ENCODE data around the gene SHROOM2.
A peak's percentile ranks its signal among the peaks of the same experiment; 100 is the strongest.

Gene SHROOM2

GRCh38 chrX:9955506-9955905 lies 169.3 kb downstream of the SHROOM2 start:
- DNase-seq = no peak

- DNase-seq = no peak
Measured at GRCh38 chrX:9957743-9958142, 171.5 kb downstream of the SHROOM2 start.

DNA sequence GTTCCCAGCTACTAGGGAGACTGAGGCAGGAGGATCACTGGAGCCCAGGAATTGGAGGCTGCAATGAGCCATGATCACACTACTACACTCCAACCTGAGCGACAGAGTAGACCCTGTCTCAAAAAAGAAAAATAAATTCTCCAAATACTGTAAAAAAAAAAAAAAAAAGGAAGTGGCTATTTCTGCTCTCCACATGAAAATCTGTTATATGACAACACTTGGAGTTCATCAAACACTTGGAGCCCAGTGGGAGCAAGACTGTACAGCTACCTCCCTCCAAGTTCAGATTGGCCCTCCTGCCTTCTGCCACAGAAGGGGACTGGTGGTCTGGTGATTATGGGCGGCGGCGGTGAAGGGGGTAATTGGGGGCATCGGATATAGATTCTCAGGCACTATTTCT lies 172.0 kb downstream of the SHROOM2 start:
- no peak for DNase-seq

GRCh38 chrX:9961750-9962149 lies 175.5 kb downstream of the SHROOM2 start:
- no peak for DNase-seq

- DNase-seq = no peak
Measured at GRCh38 chrX:9966775-9967408, 180.7 kb downstream of the SHROOM2 start, which contains the start of gene CLDN34. Gene CLDN34, plus strand, starts transcription at chrX:9967358. Its CDS starts 0 bp downstream, at chrX:9967358.

DNA sequence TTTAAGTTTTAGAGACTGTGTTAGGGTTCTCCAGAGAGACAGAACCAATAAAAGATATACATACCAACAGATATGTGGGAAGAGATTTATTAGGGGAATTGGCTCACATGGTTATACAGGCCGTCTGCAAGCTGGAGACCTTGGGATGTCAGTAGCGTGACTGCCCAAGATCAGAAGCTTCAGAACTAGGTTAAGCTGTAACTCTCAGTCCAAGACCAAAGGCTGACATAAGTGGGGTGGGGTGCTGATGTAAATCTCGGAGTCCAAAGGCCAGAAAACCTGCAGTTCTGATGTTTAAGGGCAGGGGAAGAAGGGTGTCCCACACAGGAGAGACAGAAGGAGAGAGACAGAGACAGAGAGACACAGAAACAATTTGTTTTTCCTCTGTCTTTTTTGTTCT lies 191.4 kb downstream of the SHROOM2 start:
- DNase-seq = no peak

DNA sequence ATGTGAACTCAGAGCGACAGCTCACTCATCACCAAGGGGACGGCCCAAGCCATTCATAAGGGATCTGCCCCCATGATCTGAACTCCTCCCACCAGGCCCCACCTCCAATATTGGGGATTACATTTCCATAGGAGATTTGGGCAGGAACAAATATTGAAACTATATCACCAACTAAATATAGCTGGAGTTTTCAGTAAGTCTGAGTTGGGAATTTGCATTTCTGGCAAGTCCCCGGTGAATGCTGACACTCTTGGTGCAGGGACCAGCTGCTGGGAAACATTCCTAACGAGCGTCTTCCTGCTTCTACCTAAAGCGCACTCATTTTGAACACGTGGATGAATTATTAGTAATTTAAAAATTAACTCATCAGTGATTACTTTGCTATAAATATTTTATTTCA lies 194.2 kb downstream of the SHROOM2 start:
- no peak for DNase-seq

GRCh38 chrX:9980927-9981326 lies 194.7 kb downstream of the SHROOM2 start:
- DNase-seq = no peak

GRCh38 chrX:9983441-9983840 lies 197.2 kb downstream of the SHROOM2 start:
- DNase-seq = no peak

DNA sequence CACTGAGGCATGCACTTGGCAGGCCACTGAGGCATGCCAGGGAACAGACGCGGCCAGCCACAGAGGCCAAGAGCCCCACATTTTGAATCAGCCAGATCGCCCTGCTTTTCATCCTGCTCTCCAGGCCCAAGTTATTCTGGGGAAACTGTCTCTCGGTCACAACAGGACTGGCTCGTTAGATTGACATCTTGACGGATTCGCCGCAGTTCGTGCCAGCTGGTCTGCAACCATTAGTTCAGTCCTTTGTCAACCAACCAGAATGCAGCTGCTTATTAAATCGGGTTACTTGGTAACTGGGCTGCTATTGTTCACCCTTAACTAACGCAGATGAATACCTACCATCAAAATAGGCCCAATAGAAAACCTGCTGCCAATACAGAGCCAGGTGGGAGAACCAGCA lies 197.6 kb downstream of the SHROOM2 start:
- DNase-seq = no peak

DNA sequence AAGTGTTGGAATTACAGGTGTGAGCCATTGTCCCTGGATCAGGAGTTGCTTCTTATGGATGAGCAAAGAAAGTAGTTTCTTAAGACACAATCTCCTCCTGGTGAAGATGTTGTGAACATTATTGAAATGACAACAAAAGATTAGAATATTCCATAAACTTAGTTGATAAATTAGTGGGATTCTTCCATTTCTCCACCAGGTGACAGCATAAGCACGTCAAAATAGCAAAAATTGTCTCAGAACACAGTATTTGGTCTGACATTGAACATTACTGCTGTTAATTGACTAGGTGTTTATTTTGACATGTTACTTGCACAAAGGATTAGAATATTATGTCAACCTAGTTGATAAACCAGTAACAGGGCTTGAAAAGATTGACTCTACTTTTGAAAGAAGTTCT lies 202.5 kb downstream of the SHROOM2 start:
- peak; percentile 55 for DNase-seq

GRCh38 chrX:9992061-9992460 lies 205.8 kb downstream of the SHROOM2 start:
- no peak for DNase-seq

- no peak for DNase-seq
Measured at GRCh38 chrX:9992724-9993123, 206.5 kb downstream of the SHROOM2 start.

DNA sequence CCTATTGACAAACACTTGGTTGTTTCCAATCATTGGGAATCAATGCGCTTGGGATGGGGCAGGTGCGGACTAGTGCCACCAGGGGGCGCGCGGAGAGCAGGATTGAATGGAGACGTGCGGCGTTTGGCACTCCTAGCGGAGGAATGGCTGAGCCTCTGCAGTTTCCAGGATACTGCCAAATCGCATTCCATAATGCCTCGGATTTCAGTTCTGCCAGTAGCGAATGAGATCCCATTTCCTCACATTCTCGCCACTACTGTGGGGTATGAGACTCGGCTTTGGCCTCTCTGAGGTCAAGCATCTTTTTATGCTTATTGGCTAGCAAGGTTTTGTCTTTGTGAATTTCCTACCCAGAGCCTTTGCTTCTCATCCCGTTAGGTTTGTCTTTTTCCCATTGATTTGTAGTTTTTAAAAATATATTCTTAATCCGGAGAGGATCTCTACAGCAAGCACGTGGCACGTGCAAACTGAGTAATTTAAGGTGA lies 209.7 kb downstream of the SHROOM2 start:
- DNase-seq = peak; percentile 79

DNA sequence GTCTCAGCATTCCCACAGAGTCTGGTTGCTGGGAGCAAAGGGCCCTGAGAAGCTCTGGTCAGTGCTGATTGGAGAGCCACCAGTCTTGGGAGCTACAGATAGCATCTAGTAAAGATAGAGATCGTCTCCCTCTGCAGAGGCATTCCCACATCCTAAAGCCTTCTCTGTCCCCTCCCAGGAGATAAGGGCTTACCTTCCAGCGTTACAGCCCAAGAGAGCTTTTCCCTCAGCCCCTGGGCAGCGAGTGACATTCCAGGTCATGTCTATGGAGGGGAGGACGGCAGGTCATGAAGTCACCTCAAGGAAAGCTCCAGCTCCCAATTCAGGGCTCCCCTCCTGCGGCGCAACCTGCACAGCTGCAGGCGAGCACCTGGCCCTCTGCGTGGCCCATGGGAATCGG lies 210.8 kb downstream of the SHROOM2 start:
- no peak for DNase-seq

GRCh38 chrX:9997524-9997923 lies 211.3 kb downstream of the SHROOM2 start:
- DNase-seq = no peak

Measured in hematopoietic multipotent progenitor cell treated with erythropoietin and hydrocortisone succinate and interleukin-3 and kit ligand, for 4 days (in vitro differentiated cells).